SIG-M5 treated with dmso at 0.1 percent for 504 hours (cell line): ENCODE results near the gene ITGB5.
A peak's percentile ranks its signal among the peaks of the same experiment; 100 is the strongest.

Source experiments
- DNase-seq: peaks from one replicate; lab custom pipeline; 2025; ENCODE audit not compliant: unreplicated experiment; lab: John Stamatoyannopoulos, UW

Gene ITGB5

DNA sequence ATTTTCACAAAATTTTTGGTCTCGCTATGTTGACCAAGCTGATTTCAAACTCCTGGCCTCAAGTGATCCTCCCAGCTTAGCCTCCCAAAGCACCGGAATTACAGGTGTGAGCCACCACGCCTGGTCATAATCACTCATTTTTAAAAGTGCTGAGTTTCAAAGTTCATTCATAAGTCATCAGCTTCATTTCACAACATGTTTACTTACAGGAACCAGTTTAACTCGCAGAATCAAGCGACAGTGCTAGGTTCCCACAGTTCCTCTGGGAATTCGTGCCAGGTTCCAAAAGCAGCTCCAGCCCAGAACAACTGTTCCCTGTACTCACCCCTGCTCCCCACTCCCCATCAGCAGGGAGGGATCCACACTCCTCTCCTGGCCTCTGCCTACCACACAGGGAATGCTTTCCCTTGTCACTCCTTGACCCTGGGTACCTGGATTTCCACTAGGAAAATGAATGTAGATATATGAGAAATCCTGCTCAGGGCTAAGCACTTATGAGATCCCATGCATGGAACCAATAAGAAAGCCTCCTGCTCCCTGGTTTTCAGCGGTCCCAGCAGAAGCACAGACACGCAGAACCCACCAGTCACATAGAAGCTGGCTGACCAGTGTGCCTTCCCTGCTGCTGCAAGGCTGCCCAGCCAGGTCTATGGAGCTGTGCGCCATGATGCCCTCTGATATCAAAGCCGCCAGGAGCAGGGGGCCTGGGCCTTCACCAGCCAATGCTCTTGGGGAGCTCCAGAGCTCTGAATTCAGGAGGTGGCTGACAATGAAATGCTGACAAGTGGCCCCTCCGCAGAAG lies 72.3 kb downstream of the ITGB5 start:
- DNase-seq: peak; percentile 59

DNA sequence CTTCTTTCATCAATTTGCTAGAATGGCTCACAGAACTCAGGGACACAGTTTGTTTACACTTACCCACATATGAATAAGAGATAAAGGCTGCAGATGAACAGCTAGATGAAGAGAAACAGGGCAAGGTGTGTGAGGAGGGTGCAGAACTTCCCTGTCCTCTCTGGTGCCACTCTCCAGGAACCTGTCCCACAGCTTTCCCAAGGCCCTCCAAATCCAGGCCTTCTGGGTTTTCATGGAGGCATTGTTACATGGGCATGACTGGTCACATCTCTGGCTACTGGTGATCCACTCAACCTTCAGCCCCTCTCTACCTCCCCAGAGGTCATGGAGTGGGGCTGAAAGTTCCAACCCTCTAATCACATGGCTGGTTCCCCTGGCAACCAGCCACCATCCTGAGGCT lies 73.6 kb downstream of the ITGB5 start:
- no peak for DNase-seq

DNA sequence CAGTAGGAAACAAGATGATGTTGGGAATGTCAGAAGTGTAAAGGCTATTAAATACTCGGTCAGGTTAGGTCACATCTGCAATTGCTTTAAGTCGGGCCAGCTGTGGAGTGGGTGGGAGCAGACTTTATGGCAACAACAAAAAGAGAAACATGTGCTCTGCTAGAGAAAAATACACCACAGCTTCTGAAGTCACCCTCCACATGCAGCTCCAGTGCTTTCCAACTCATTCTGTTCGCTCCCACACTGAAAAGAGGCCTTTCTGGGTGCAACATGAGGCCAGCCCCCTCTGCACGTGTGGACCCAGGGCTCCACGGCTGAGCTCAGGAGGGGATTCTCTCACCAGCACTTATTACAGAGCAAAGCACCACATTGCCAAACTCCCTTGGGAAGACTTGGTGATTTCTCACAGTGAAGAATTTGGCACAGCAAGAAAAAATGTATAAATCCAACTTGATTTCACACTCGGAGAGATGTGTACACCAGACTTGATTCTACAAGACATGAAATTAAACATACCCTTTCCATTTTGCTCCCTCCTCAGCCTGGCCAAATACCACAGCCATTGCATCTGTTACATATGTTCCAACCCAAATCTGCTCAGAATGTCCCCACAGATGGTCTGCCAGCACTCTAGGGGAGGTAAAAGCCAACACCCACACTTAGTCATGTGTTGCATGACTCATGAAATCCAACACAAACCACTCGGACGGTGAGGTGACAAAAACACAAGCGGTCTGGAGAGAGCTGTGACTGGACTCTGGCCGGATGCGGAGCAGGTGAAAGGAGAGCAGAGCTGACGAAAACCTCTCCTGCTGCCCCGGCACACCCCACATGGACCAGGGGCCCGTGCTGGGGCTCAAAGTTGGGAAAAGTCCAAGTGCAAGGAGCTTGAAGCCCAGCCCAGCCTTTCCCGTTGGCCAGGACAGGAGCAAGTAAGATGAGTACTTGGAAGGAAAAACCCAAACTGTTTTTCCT lies 74.6 kb downstream of the ITGB5 start:
- no peak for DNase-seq

DNA sequence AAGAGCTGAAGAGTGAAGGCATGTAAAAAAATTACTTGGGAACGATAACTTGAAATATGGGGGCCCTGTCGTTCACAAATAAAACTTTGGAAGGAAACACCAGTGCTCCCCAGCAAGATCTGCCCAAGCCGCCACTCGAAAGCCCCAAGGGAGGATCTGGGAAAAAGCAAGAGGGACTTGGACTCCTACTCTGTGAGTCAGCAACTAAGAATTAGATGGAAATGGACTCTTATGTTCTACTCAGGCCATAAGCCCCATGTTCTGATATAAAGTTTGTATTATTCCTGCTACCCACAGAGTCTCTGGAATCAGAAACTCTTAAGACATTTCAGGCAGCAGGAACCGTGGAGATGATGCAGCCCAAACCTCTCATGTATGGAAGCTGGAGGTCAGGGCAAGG lies 75.7 kb downstream of the ITGB5 start:
- DNase-seq: no peak

DNA sequence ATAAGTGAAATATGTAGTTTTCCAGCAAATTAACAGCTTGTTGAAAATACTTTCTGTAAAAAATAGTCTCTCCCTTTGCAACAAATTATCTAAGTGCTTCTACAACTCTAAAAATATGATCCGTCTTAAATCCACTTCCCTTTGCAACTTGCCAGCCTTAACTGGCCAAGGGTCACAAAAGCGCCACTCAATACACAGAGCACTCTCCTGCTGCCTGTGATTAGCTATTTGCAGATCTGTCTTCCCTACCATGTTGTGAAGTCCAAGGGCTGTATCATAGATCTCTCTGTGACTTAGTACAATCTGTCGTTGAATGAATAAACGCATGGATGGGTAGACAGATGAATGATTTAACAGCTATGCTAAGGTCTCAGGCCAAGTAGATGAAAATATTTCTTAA lies 76.2 kb downstream of the ITGB5 start:
- DNase-seq: no peak

DNA sequence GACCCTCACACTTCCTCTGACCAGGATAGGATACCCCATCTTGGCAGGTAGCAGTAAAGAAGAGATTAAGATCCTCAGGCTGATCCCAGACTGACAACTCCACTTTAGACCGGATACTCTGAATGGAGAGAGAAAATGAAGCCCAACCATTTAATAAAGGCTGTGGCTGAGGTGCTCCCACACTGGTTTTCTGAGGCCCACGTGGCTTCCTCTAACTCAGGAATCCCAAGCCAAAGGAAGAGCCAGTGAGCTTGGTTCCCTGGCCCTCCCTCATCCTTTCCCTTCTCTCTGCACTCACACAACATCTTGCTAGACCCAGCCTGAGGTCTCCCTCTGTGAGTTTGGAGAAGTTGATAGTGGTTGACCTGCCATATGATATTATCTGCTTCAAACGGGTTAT lies 78.1 kb downstream of the ITGB5 start:
- DNase-seq: no peak

DNA sequence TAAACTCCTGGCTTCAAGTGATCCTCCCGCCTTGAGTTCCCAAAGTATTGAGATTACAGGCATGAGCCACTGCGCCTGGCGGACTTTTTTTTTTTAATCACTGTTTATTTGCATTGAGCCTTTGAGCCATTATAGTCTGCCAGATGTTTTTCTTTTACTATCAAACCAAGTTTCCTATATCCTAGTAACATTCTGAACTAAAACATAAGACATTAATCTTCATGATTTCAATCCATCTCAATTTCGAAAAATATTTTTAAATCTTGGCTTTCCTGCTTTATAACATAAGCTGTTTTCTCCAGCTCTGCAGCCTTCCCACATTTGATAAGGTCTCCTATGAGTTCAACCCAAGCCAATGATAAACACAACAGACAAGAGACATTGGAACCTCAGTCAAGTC lies 81.5 kb downstream of the ITGB5 start:
- no peak for DNase-seq

DNA sequence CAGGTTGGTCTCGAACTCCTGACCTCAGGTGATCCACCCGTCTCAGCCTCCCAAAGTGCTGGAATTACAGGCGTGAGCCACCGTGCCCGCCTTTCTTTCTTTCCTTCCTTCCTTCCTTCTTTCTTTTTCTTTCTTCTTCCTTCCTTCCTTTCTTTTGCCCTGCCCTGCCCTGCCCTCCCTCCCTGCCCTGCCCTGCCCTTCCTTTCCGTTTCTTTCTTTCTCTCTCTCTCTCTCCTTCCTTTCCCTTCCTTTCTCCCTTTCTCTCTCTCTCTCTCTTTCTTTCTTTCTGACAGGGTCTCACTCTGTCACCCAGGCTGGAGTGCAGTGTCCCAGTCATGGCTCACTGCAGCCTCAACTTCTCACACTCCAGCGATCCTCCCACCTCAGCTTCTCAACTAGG lies 82.3 kb downstream of the ITGB5 start:
- no peak for DNase-seq

DNA sequence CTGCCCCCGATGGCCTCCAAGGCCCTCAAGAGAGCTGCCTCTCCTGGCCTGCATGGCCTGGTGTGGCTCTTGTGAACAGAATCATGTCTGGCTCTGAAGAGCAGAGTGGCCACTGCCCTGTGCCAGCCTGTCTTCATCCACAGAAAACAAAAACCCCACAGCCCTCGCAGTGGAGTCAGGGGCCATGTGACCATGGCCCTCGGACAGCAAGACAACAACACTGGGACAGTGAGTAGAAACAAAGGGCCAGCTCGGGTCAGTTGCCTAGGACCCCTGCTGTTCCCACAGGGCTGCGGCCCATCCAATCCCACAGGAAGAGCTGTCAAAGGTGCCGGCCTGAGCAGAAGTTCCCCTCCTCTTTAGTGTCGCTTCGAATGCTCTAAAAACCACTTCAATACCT lies 84.5 kb downstream of the ITGB5 start:
- DNase-seq: no peak

DNA sequence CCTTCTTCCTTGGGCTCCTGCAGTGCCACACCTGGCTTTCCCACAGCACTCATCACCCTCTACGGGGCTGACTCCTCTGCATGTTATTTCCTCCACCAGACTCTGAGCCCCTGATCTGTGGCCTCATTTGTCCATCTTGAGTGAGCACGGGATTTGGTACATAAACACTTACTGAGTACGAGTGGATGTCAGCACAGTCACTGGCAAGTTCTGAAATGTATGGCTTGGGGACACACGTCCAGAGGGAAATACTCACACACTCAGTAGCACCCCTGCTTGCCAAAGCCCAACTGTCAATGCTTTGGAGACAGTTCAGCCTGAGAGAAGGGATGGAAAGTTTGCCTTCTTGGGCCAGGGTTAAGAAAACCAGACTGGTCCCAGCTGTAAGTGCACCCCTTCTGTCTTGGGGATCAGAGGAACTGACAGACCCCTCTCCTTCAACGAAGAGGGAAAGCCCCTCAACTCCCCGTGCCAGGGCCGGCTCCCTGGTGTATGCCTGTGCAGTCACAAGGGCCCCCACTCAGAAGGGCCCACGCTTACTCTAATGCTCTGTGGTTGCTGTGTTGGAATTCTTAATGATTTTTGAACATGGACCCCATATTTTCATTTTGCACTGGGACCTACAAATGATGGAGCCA lies 85.0 kb downstream of the ITGB5 start:
- no peak for DNase-seq

DNA sequence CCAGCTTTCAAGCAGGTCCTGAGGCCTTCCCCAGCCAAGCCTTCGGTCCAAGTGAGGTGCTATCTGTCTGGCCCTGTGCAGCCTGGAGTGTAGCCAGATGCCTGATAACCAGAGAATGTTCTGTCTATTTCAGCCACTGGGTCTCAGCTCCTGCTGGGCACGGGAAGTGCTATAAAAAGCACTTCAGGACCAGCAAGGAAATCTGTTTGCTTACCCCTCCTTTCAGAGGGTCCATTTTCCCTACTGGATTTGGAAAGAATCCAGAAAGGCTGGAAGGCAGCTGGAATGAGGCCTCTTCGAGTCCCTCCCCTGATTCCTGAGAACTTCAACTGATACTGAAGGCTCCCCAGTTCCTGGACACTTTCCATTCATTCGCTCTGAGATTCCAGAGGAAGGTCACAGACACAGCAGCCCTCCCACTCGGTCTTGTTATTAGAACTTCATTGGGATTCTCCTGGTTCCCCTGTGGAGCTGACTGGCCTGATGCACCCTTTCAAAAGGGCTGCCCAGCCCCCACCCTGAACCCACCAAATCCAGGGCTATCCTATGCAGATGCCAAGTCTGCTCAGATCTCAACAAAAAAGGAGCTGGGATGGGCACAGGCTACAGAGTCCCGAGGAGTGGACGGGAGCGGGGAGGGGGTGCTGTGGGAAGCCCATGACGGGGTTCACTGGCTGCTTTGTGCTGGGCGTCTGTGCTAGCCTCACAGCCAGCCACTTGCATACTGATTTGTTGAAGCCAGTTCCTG lies 86.5 kb downstream of the ITGB5 start:
- no peak for DNase-seq

DNA sequence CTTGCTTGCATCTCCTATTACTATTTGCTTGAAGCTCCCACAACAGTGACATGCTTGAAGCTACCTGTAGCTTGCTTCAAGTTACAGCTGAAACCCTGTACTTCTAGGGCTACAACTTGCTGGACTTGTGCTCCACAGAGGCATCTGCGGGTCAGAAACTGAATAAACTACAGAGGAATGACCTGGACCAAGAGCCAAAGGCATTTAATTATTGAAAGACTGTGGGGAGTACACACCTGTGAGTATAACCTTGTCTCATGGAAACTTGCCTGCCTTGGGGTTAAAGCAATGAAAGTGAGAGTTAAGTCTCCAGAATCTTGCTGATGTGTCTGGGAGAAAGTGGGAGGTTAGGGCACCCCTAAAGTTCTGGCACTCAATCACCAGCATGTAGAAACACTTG lies 87.1 kb downstream of the ITGB5 start:
- no peak for DNase-seq

DNA sequence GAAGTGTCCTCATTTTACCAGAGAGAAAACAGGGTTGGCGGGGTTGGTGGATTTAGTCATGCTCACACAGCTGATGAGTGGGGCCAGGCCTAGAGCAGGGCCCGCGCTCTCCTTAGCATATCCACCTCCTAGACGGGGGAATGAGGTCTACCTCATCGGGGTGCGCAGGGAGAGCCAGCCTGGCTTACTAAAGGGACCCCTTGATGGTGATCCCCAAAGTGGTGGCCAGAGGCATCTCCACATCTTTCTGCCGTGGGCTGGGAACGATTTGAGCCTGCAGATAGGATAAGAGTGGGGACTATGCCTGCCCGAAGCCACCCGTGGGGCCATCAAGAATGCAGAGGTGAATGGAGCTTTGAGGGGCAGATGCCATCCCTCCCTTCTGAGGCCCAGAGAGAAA lies 87.5 kb downstream of the ITGB5 start:
- DNase-seq: no peak

DNA sequence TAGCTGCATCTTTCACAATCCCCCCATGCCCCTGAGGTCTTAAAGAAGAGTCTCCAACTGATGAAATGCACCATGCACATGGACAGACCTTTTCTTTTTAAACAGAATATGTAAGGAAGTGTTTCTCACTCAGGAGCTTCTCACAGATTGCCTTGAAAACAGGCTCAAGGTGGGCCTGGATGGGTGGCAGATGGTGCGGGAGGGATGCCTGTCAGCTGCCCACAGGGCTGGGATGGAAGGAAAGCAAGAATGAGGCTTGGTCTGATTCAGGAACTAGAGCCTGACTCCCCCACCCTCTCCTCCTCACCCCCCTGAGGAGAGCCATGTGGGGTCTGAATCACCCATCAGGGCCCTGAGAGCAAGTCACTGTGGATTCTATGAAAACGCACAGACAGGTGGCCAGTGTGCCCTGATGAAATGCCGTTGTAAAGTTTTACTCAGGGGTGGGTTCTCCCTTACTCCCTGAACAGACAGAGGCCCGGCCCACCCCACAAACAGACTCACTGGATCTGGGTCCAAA lies 89.7 kb downstream of the ITGB5 start:
- no peak for DNase-seq

DNA sequence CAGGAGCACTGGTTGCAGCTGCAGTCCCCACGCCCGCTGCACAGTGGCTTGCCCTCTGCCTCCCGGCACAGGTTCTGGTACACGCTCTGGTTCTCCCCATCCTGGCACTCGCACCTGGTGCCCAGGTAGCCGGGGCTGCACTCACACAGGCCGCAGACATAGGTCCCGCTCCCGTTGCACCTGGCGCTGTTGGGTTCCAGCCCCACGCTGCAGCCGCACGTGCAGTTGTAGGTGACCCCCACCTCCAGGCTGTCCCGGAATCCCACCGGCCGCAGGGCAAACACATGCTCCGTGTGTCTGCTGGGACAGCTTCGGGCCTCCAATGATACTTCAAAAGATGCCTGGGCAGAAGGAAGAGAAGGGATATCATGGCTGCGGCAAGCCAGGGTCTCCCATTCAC lies 90.7 kb downstream of the ITGB5 start:
- no peak for DNase-seq

DNA sequence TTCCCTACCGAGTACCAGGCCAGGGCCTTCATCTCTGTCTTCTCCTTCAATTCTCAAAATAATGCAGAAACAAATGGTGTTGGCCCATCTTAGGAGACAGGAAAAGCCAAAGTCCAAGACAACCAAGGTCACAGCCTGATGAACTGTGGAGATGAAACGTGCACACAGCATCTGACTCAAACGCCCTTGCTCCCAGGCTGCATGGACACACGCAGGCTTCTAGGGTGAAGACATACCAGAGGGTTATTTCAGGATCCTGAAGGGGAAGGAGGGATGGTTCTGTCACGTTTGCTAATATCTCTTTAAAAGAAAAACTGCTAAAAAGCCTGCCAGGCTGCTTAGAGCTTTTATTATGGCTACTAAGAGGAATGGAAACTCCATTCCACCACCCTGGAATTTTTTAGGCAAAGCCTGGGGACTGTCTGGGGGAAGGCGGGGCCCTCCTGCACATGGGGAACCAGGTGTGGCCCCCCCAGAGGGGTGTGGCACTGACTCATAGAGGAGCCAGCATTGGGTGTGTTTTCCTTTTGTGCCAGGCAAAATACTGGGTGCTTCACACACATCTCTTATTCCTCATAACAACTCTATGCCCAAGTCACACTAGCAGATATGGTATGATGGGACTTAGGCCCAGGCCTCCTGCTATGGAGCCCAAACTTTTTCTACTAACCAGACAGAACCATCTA lies 94.0 kb downstream of the ITGB5 start:
- no peak for DNase-seq

DNA sequence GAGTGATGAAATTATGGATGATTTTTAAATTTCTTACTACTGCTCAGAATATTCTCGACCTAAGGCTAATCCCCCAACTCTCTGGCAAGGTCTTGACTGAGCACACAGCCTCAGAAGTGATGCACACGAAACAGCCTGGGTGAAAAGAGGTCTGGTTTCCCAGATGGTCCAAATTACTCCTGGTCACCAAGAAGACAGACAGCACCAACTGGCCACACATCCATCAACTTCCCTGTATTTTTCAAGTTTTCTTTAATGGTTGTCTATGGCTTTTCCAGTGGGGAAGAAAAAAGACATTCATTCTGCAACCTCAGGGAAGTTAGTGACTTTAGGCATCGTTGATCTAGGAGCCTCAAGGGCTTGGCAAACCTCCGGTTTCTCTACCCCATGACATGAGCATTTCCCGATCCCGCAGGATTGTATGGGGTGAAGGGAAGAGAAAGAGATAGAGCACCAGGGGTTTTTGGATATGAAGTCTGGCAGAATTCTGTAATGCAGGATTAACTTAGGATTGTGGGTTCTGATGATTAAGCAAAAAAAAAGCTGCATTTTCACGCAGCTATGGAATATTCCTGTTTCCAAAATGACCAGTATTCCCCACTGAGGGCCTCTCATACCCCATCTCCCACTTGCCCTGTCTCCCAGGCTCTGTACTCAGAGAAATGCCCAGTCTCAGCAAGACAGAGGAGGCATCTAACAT lies 94.7 kb downstream of the ITGB5 start:
- DNase-seq: no peak

DNA sequence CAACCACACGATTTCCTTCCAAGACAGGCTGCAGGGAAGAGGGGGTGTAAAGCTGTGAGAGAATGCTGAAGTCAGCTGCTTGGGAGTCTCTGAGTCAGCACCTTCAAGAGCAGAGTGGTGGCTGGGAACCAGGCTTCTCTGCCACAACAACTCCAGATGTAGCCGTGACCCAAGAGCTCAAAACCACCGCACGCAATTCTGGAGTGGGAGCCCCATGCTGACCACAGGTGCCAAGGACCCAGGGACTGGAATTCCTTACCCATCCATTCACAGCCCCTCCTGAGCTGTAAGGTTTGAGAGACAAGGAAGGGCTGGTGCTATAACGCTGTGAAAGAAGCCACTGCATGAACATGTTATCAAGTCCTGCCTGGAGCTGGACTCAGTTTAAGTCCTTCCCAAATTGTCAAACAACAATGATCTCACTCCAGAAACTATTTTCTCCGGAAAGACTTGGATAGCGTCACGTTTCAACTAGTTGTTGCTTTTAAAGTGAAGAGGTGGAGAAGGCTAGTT lies 95.5 kb downstream of the ITGB5 start:
- no peak for DNase-seq

DNA sequence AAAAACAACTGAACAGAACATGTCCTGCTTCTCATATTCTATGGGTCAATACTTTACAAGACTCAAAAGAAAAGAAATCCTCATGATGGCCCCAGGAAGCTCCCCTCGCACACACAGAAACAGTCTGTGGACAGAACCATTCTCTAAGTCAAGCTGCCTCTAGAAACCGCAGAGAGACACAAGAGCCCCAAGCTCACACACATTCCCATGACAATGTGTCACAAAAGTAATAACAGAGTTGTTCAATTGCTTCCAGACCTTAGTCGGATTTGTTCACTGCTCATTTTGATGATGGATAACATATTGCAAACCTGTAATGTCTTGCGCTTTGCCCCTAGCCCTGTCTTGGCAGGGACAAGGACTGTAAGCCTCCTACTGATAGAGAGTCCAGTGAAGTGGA lies 96.0 kb downstream of the ITGB5 start:
- DNase-seq: no peak
